Right lobe of liver (tissue), 6 donors: ENCODE data around the gene SLC66A3. TPM values are rescaled to one million over a fixed set of nuclear protein-coding genes. Genes with fewer than 3 reads are reported as not detected.

ENCODE experiments used
- ATAC-seq, 4 donors: fragments of 200-7000 bp; cut with Tn5 transposase; one replicate each; pipeline ENCODE4 v1.9.1; 2020; ENCODE audit warnings: mild to moderate bottlenecking in 4 of 4, moderate library complexity in 4 of 4
- DNase-seq, 3 donors: peaks; one replicate each; pipeline ENCODE4 v3.0.0-alpha.2; 2020
- H3K27ac ChIP-seq, 3 donors: fragments of 200-600 bp; one replicate each; pipeline ENCODE4 v1.8.0; 2022
- H3K27me3 ChIP-seq, 2 donors: fragments of 200-600 bp; one replicate each; pipeline ENCODE4 v1.8.0; 2022
- H3K36me3 ChIP-seq, 4 donors: fragments of 200-600 bp; sonication (generic) in 1 of 4; one replicate each; pipeline versions ENCODE4 v1.5.1 to v1.8.0; 2017 to 2022; ENCODE audit warnings: control low read depth in 1 of 4
- H3K4me1 ChIP-seq, 4 donors: fragments of 200-600 bp; sonication (generic) in 1 of 4; one replicate each; pipeline versions ENCODE4 v1.5.1 to v1.8.0; 2017 to 2022; ENCODE audit warnings: control low read depth in 1 of 4
- H3K4me3 ChIP-seq, 3 donors: fragments of 200-600 bp; one replicate each; pipeline ENCODE4 v1.8.0; 2022
- H3K9me3 ChIP-seq, 4 donors: fragments of 200-600 bp; sonication (generic) in 1 of 4; one replicate each; pipeline versions ENCODE4 v1.5.1 to v1.8.0; 2017 to 2022; ENCODE audit warnings: control low read depth in 1 of 4
- CTCF ChIP-seq, 4 donors: fragments of 200-600 bp in 3 of 4; fragments of 450-650 bp in 1 of 4; IDR thresholded peaks; one replicate each; pipeline versions ENCODE4 v1.5.1 to v1.8.0; 2016 to 2022; ENCODE audit warnings: antibody characterized with exemption in 4 of 4, mild to moderate bottlenecking in 2 of 4
- POLR2A ChIP-seq: fragments of 450-650 bp; IDR thresholded peaks from one replicate; pipeline ENCODE4 v1.6.1; 2017; ENCODE audit warnings: antibody characterized with exemption, mild to moderate bottlenecking
- WGBS: methylation state at CpG from one replicate; pipeline ENCODE4 v1.1.6; 2018; ENCODE audit warnings: low coverage, low lambda C conversion rate; ENCODE audit not compliant: insufficient coverage; ENCODE audit errors: missing lambda C conversion rate; 5-methylcytosine and 5-hydroxymethylcytosine counted together
- intact Hi-C, 2 donors: fragments of 100-400 bp; cut with DNase I; formaldehyde crosslinking; loops; one replicate each; pipeline versions ENCODE4 v1.11.2 to v1.14.1; 2022
- total RNA-seq, 6 experiments: library from RNA; depleted of rRNA in 2 of 6; stranded (reverse); fragments of >200 nt in 2 of 6; fragmentation: NEBNext Ultra II Directional in 3 of 6; extraction: Animal tissue kit (Norgen Biotek cat#: 25700) in 3 of 6; gene quantifications; one replicate each; pipeline versions ENCODE4 v1.1.0 to v1.2.4, GENCODE V29; 2016 to 2023
- donor health status: DM: no; HTN: yes; CAD: no.
- donor health status: DM: no; HTN: no; CAD: no.
- donor health status: DM: no; HTN: no; CAD: no.
- donor health status: DM: no; HTN: yes; CAD: no.
- donor health status: DM: no; HTN: yes; CAD: no.

Gene SLC66A3
- total RNA-seq, 6 experiments from 2014 or later: 4.9 to 16.1 (median 8.8) TPM

GRCh38 chr2:11128243-11128951, 26.9 kb upstream of the SLC66A3 start:
- H3K4me3 ChIP-seq: no peak overlapping the region
- intact Hi-C loops: no loop called here
- DNase-seq (no peak), ATAC-seq (no peak)
- H3K4me1 ChIP-seq: peaks cover 0 to 15% (median 3%) of the 10 kb centered on the region in 4 donors
- H3K27ac ChIP-seq: no peak overlapping the region
- TF ChIP-seq CTCF (IDR thresholded peaks at IDR 0.05) (no peak), POLR2A (no peak)
- H3K9me3 ChIP-seq: no peaks in the 10 kb centered on the region
- WGBS: 54% methylated on average over 9 of the region's 11 CpGs
- no peaks in the 10 kb centered on the region for H3K36me3 ChIP-seq
- no peaks in the 10 kb centered on the region for H3K27me3 ChIP-seq

DNA sequence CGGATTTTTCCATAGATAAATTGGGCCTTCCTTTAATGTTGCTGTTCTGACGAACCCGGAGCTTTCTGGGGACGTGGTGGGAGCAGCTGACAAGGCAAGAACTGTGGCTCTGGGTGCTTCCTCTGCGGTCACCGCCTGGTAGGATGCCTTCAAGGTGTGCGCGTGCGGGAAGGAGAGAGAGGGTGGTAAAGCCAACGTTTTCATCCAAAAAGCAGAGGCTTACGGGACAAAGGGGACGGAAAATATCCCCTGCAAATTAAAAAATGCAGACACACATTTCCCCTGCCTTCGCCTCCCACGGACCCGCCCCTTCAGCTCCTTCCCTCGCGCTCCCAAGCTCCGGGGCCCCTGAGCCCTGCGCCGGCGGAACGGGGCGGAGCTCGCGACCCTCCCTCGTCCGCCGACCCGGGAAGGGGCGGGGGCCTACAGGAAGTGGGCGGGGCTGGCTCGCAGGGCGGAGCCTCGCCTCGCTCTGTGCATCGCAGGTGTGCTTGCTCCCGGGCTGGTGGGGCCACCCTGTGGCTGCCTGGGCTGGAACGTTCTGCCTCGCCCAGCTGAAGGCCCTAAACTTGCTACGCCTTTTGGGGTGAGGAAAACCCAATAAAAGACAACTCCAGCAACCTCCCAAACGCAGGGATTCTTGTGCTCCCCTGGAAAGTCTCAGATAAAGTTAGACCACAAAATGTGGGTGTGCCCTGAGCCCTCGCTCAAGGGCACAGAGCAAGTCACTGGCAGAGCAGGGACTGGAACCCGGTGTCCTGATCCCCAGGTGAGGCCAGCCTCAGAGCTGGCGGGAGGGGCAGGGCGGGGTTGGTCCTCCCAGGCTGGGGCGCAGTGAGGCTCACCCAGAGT, 25.4 kb upstream of the SLC66A3 start:
- intact Hi-C loops: loop anchor here in 1 of 2 donors (10.0 kb wide), 1 partner anchor 85 kb away; no protein-coding TSS in a partner anchor
- H3K27ac ChIP-seq: peak overlapping the region in 1 of 3 donors; percentile 12
- peak; percentile 56 to 79 (median 72) for ATAC-seq
- no peaks in the 10 kb centered on the region for H3K9me3 ChIP-seq
- H3K36me3 ChIP-seq: no peaks in the 10 kb centered on the region
- peaks cover 0 to 25% (median 3%) of the 10 kb centered on the region in 4 donors for H3K4me1 ChIP-seq
- TF ChIP-seq POLR2A (no peak), CTCF (IDR thresholded peaks at IDR 0.05) (peak; percentile 28 to 37 (median 32))
- peak overlapping the region; percentile 13 to 51 (median 45) for H3K4me3 ChIP-seq
- WGBS: 10% methylated on average over 10 of the region's 46 CpGs
- peak; percentile 65 to 76 (median 72) for DNase-seq
- no peaks in the 10 kb centered on the region for H3K27me3 ChIP-seq

DNA sequence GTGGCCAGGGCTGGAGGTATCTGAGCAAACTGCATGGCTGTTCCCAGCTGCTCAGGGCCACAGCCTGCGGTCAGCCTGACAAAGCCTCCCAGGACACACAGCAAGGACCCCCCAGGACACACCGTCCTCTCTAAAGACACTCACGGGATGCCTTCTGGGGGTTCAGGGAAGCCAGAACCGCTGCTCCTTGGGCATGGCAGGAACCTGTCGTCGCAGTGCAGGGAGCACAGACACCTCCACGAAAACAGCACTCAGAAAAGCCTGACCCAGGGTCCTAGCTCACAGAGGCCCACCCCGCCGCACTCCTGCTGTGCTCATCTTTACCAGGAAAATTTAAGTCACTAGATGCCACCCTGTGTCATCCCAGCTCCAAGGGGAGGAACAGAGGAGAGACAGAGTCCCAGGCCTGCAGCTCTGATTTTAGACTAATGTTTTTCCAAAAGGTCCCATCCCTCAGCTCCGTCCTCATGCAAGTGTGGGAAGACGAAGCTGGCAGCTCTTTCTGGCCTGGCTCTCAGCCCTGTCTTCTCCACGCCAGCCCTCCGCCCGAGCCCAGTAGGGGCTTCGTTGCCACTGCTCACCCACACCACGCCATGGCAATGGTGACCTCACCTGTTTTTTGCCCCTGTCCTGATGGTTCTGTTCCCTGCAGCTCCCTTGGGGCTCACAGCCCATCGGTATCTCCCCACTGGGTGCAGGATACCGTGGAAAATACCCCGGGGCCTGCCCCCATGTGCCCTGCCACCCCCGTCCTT, 23.9 kb upstream of the SLC66A3 start:
- DNase-seq (peak in 1 of 3 donors; percentile 43), ATAC-seq (no peak)
- Histone ChIP-seq H3K9me3 (no peaks in the 10 kb centered on the region), H3K4me3 (no peak overlapping the region), H3K27ac (no peak overlapping the region), H3K27me3 (no peaks in the 10 kb centered on the region), H3K4me1 (peaks cover 0 to 25% (median 3%) of the 10 kb centered on the region in 4 donors), H3K36me3 (no peaks in the 10 kb centered on the region)
- TF ChIP-seq POLR2A: no peak
- TF ChIP-seq CTCF (IDR thresholded peaks at IDR 0.05): no peak
- WGBS: 71% methylated on average over 11 of the region's 20 CpGs
- intact Hi-C loops: loop anchor here in 1 of 2 donors (10.0 kb wide), 1 partner anchor 83 kb away; no protein-coding TSS in a partner anchor

DNA sequence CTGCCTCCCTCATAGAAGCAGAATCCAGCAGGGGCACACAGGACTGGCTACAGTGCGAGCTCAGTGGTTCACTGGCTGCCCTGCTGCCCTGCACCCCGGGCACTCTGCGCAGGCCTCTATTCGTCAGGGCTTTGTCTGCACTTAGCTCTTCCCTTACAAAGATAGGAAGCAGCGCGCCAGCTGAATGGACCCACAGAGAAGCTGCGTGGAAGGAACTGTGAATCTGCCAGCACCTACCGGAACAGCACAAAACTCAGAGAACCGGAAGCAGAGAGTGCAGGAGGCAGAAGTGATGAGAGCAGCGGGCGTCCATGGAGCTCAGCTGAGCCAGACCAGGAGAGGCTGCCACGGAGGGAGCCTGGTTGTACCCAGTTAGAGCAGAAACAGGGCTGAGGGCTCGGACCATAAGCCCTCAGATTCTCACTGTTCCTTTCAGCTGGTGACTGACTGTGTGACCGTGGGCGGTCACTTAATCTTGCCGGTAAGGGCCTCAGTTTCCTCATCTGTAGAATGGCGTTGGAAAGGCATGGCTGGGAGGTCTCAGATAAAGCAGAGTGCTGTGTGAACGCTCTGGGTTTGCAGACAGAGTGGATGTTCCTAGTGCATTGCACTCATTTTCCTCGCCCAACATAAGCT, 23.1 kb upstream of the SLC66A3 start:
- Histone ChIP-seq H3K9me3 (no peaks in the 10 kb centered on the region), H3K27me3 (no peaks in the 10 kb centered on the region), H3K4me1 (peaks cover 0 to 25% (median 3%) of the 10 kb centered on the region in 4 donors), H3K4me3 (no peak overlapping the region), H3K36me3 (no peaks in the 10 kb centered on the region), H3K27ac (no peak overlapping the region)
- DNase-seq: no peak
- WGBS: 64% methylated on average over 11 of the region's 19 CpGs
- ATAC-seq: no peak
- TF ChIP-seq POLR2A: no peak
- TF ChIP-seq CTCF (IDR thresholded peaks at IDR 0.05): no peak
- intact Hi-C loops: loop anchor here in 1 of 2 donors (10.0 kb wide), 1 partner anchor 83 kb away; no protein-coding TSS in a partner anchor
